MCF 10A (cell line): ENCODE results near the gene ZSWIM6. TPM values are rescaled to one million over a fixed set of nuclear protein-coding genes. Genes with fewer than 3 reads are reported as not detected.

Experiments used
- BruUV-seq: library from RNA; stranded (reverse); fragments of 400-500 nt; replicated peaks from 2 replicates; lab custom pipeline; 2021; lab: Mats Ljungman, UMichigan
- CTCF ChIA-PET: fragments of 300-600 bp; sonication (Branson Sonifier 250); formaldehyde crosslinking; extraction: SDS; loops from one replicate; lab custom pipeline; 2021; ENCODE audit warnings: antibody characterized with exemption, inconsistent platforms; lab: Yijun Ruan, JAX
- POLR2A ChIA-PET: fragments of 300-600, 350-650 bp; sonication (Branson Sonifier 250); formaldehyde crosslinking; extraction: SDS; loops from one replicate; lab custom pipeline; 2020; ENCODE audit warnings: antibody characterized with exemption, inconsistent platforms; lab: Yijun Ruan, JAX
- DNase-seq: peaks from one replicate; pipeline ENCODE4 v3.0.0-alpha.2; 2018; ENCODE audit not compliant: unreplicated experiment
- H3K27ac Mint-ChIP-seq: one replicate; pipeline ENCODE4 v1.8.0; 2022; ENCODE audit warnings: mild to moderate bottlenecking, low read depth, mixed read lengths; ENCODE audit not compliant: unreplicated experiment
- H3K27me3 Mint-ChIP-seq: one replicate; pipeline ENCODE4 v1.8.0; 2022; ENCODE audit warnings: mixed read lengths; ENCODE audit not compliant: insufficient read depth, unreplicated experiment
- H3K36me3 Mint-ChIP-seq: one replicate; pipeline ENCODE4 v1.8.0; 2022; ENCODE audit warnings: mild to moderate bottlenecking, moderate library complexity, mixed read lengths; ENCODE audit not compliant: insufficient read depth, unreplicated experiment
- H3K4me1 Mint-ChIP-seq: one replicate; pipeline ENCODE4 v1.8.0; 2022; ENCODE audit warnings: mixed read lengths; ENCODE audit not compliant: insufficient read depth, unreplicated experiment
- H3K4me3 Mint-ChIP-seq: one replicate; pipeline ENCODE4 v1.8.0; 2022; ENCODE audit warnings: mild to moderate bottlenecking, moderate library complexity, mixed read lengths; ENCODE audit not compliant: unreplicated experiment
- H3K9me3 Mint-ChIP-seq: one replicate; pipeline ENCODE4 v1.8.0; 2022; ENCODE audit warnings: mixed read lengths; ENCODE audit not compliant: unreplicated experiment
- CTCF ChIP-seq: fragments of 200-600 bp; IDR thresholded peaks from one replicate; pipeline ENCODE4 v1.8.0; 2022; ENCODE audit warnings: antibody characterized with exemption, mild to moderate bottlenecking; ENCODE audit not compliant: unreplicated experiment
- intact Hi-C: fragments of 100-400 bp; cut with micrococcal nuclease; formaldehyde crosslinking; loops from 2 replicates; pipeline ENCODE4 v1.14.1; 2022
- total RNA-seq: library from RNA; stranded (reverse); gene quantifications from 2 replicates; pipeline ENCODE4 v1.2.3, GENCODE V29; 2022

Gene ZSWIM6
- total RNA-seq, 1 experiment from 2014 or later = 12.0 TPM

- CTCF ChIA-PET = interaction anchor here (0.7 to 1.2 kb wide), 2 partner anchors 8 to 10 kb away, joined by 3 to 4 read pairs; no protein-coding TSS in a partner anchor
- POLR2A ChIA-PET = no interaction called here
- no peaks in the 10 kb centered on the region for H3K4me1 Mint-ChIP-seq
Observed at GRCh38 chr5:61461417-61461816, 129.4 kb downstream of the ZSWIM6 start.

GRCh38 chr5:61461926-61462325, 129.9 kb downstream of the ZSWIM6 start:
- ChIA-PET POLR2A (no interaction called here), CTCF (interaction anchor here (0.6 to 1.2 kb wide), 3 partner anchors 8 to 57 kb away, joined by 3 to 4 read pairs (median 4); no protein-coding TSS in a partner anchor)
- H3K4me1 Mint-ChIP-seq = no peaks in the 10 kb centered on the region
- H3K9me3 Mint-ChIP-seq = no peaks in the 10 kb centered on the region
- no peak for TF ChIP-seq CTCF
- no TSS peak for BruUV-seq
- no peaks in the 10 kb centered on the region for H3K36me3 Mint-ChIP-seq
- no peak for DNase-seq
- H3K27me3 Mint-ChIP-seq = no peaks in the 10 kb centered on the region
- no peak overlapping the region for H3K27ac Mint-ChIP-seq
- H3K4me3 Mint-ChIP-seq = no peak overlapping the region
- intact Hi-C loops = no loop called here

More at GRCh38 chr5:61461417-61461816, 129.4 kb downstream of the ZSWIM6 start:
- TF ChIP-seq CTCF = no peak
- Mint-ChIP-seq H3K36me3 (no peaks in the 10 kb centered on the region), H3K9me3 (no peaks in the 10 kb centered on the region), H3K27ac (no peak overlapping the region), H3K27me3 (no peaks in the 10 kb centered on the region), H3K4me3 (no peak overlapping the region)
- no TSS peak for BruUV-seq
- no peak for DNase-seq
- intact Hi-C loops = no loop called here

GRCh38 chr5:61463596-61463995, 131.5 kb downstream of the ZSWIM6 start:
- no peaks in the 10 kb centered on the region for H3K9me3 Mint-ChIP-seq
- peaks cover 6% of the 10 kb centered on the region for H3K4me1 Mint-ChIP-seq
- POLR2A ChIA-PET = interaction anchor here (0.6 kb wide), 1 partner anchor 12 kb away, joined by 3 read pairs; no protein-coding TSS in a partner anchor
- DNase-seq = no peak
- H3K27me3 Mint-ChIP-seq = no peaks in the 10 kb centered on the region
- no peaks in the 10 kb centered on the region for H3K36me3 Mint-ChIP-seq
- no TSS peak for BruUV-seq
- CTCF ChIA-PET = interaction anchor here (0.6 kb wide), 1 partner anchor 154 kb away, joined by 3 read pairs; no protein-coding TSS in a partner anchor
- no peak overlapping the region for H3K4me3 Mint-ChIP-seq
- TF ChIP-seq CTCF = no peak
- no peak overlapping the region for H3K27ac Mint-ChIP-seq
- intact Hi-C loops = no loop called here

- H3K4me3 Mint-ChIP-seq = no peak overlapping the region
- H3K9me3 Mint-ChIP-seq = no peaks in the 10 kb centered on the region
- DNase-seq = no peak
- no peaks in the 10 kb centered on the region for H3K27me3 Mint-ChIP-seq
- ChIA-PET POLR2A (no interaction called here), CTCF (no interaction called here)
- H3K27ac Mint-ChIP-seq = no peak overlapping the region
- no peaks in the 10 kb centered on the region for H3K36me3 Mint-ChIP-seq
- no TSS peak for BruUV-seq
- H3K4me1 Mint-ChIP-seq = peaks cover 6% of the 10 kb centered on the region
- intact Hi-C loops = no loop called here
- TF ChIP-seq CTCF = no peak
Observed at GRCh38 chr5:61464512-61464911, 132.5 kb downstream of the ZSWIM6 start.
